Fibroblast of lung (primary cell): ENCODE results near the gene TRAPPC12. TPM values are rescaled to one million over a fixed set of nuclear protein-coding genes. Genes with fewer than 3 reads are reported as not detected.

Experiments used
- DNase-seq, 2 donors: peaks; one replicate each; pipeline versions ENCODE4 v3.0.0 to v3.0.0-alpha.2; 2010; ENCODE audit warnings: low read depth in 2 of 2
- H2AFZ ChIP-seq: 2 replicates; pipeline ENCODE4 v1.5.1; 2012; ENCODE audit warnings: low read length, control low read depth, inconsistent platforms
- H3K27ac ChIP-seq: 2 replicates; pipeline ENCODE4 v1.5.1; 2011; ENCODE audit warnings: low read length, control low read depth; ENCODE audit not compliant: insufficient read depth
- H3K27me3 ChIP-seq: 2 replicates; pipeline ENCODE4 v1.5.1; 2011; ENCODE audit warnings: mild to moderate bottlenecking, low read length; ENCODE audit not compliant: control insufficient read depth, insufficient read depth
- H3K36me3 ChIP-seq: 2 replicates; pipeline ENCODE4 v1.5.1; 2011; ENCODE audit warnings: low read length; ENCODE audit not compliant: control insufficient read depth, insufficient read depth
- H3K4me1 ChIP-seq: 2 replicates; pipeline ENCODE4 v1.5.1; 2011; ENCODE audit warnings: low read length; ENCODE audit not compliant: control insufficient read depth, insufficient read depth; ENCODE audit errors: extremely low read depth
- H3K4me2 ChIP-seq: 2 replicates; pipeline ENCODE4 v1.5.1; 2011; ENCODE audit warnings: low read length, control low read depth; ENCODE audit not compliant: insufficient read depth; ENCODE audit errors: extremely low read depth
- H3K4me3 ChIP-seq, 4 experiments: fragments of 200-600 bp in 1 of 4; sonication (generic) in 1 of 4; replicated peaks in 1 of 4; 2 replicates each; pipeline ENCODE4 v1.5.1; 2011 to 2016; ENCODE audit warnings: low read length in 4 of 4, low read depth in 3 of 4, mild to moderate bottlenecking in 3 of 4, control low read depth in 2 of 4, inconsistent platforms in 1 of 4, mixed read lengths in 1 of 4; ENCODE audit not compliant: insufficient read depth in 1 of 4; ENCODE audit errors: control extremely low read depth in 1 of 4
- H3K79me2 ChIP-seq: 2 replicates; pipeline ENCODE4 v1.5.1; 2012; ENCODE audit warnings: mild to moderate bottlenecking, low read length, inconsistent platforms; ENCODE audit not compliant: control insufficient read depth, insufficient read depth
- H3K9ac ChIP-seq: 2 replicates; pipeline ENCODE4 v1.5.1; 2011; ENCODE audit warnings: mild to moderate bottlenecking, low read length, control low read depth; ENCODE audit not compliant: insufficient read depth
- H3K9me3 ChIP-seq: 2 replicates; pipeline ENCODE4 v1.5.1; 2012; ENCODE audit warnings: low read depth, low read length; ENCODE audit not compliant: control insufficient read depth, insufficient read depth
- H4K20me1 ChIP-seq: 2 replicates; pipeline ENCODE4 v1.5.1; 2011; ENCODE audit warnings: low read length; ENCODE audit not compliant: control insufficient read depth, insufficient read depth; ENCODE audit errors: extremely low read depth
- CTCF ChIP-seq, 2 donors: IDR thresholded peaks in 1 of 2; conservative IDR thresholded peaks in 1 of 2; 1 replicate in 1 of 2; 2 replicates in 1 of 2; pipeline ENCODE4 v1.5.1; 2011 to 2012; ENCODE audit warnings: low read length in 2 of 2, control low read depth in 1 of 2, inconsistent platforms in 1 of 2, low read depth in 1 of 2, mild to moderate bottlenecking in 1 of 2
- EZH2 ChIP-seq: IDR thresholded peaks from 2 replicates; pipeline ENCODE4 v1.5.1; 2012; ENCODE audit warnings: low read length, control low read depth, mild to moderate bottlenecking; ENCODE audit errors: missing control alignments
- polyA plus RNA-seq, 2 donors: library from polyadenylated mRNA; depleted of rRNA in 1 of 2; stranded (reverse) in 1 of 2; unstranded in 1 of 2; fragments of >200 nt; gene quantifications; 2 replicates each; pipeline ENCODE4 v1.2.1, GENCODE V29; 2011 to 2012; ENCODE audit warnings: missing spikeins in 1 of 2
- total RNA-seq: library from RNA; depleted of rRNA; stranded (reverse); fragments of >200 nt; gene quantifications from 2 replicates; pipeline ENCODE4 v1.2.1, GENCODE V29; 2014

The TRAPPC12 gene
- total and polyA plus RNA-seq, 2 donors (not counting 1 experiment from before 2014, with no cell fraction given), result 33.7 to 53.2 TPM

DNA sequence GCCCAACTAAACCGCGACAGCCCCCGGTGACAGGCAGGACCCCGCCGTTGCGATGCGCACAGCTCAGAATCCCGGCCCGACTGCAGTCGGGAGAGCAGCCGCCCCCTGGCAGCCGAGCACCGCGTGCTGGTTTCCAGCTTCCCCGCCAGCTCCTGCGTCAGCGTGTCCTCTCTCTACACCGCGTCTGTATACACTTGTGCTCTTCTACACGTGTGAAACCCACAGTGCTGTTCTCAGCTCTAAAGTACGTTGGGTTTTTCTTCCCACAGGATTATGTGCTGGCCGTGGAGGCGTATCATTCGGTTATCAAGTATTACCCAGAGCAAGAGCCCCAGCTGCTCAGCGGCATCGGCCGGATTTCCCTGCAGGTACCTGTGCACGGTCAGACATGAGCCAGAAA, 85.8 kb downstream of the TRAPPC12 start:
- H3K9ac ChIP-seq, result no peak overlapping the region
- no peak overlapping the region for H3K4me2 ChIP-seq
- H3K79me2 ChIP-seq, result no peaks in the 10 kb centered on the region
- H3K27me3 ChIP-seq, result no peaks in the 10 kb centered on the region
- peaks cover 22% of the 10 kb centered on the region for H3K4me1 ChIP-seq
- TF ChIP-seq EZH2 (no peak), CTCF (conservative IDR thresholded peaks at IDR 0.05 in 1 of 2, IDR thresholded peaks at IDR 0.05 in 1 of 2; ENCODE audit: low read depth in 1 of 2, low read length in 2 of 2) (no peak)
- DNase-seq, result peak in 1 of 2 donors; percentile 54
- peak overlapping the region; percentile 47 for H3K27ac ChIP-seq
- no peak overlapping the region for H2AFZ ChIP-seq
- H3K4me3 ChIP-seq, result no peak overlapping the region
- H3K9me3 ChIP-seq, result no peaks in the 10 kb centered on the region
- H4K20me1 ChIP-seq, result no peaks in the 10 kb centered on the region
- H3K36me3 ChIP-seq, result peaks cover 26% of the 10 kb centered on the region

DNA sequence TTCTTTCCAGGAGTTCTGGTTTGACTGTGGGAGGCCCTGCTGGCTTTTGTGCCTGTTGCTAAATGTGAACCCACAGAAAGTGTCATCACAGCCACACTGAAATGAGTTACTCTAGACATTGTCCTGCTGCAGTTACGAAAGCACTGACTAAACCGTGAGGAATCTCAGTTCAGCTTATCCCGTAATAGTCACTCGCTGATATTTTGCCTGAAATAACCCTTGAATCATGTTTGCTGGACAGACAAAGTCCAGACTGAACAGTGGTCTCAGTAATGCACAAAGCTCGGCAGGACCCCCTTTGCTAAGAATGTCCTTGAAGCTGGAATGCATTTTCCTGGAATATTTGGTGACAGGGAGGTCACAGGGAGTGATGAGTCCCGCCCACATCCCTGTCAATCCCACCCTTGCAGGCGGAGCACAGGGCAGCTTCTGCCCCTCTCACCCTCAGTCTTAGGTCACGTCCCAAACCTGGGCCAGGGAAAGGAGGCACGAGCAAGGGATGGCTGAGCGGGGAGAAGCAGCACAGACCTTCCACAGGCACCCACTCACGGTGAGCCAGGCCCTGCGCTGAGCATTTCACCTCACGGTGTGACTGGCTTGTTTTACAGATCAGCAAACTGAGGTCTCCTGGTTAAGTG, 86.5 kb downstream of the TRAPPC12 start:
- no peak overlapping the region for H3K9ac ChIP-seq
- peaks cover 22% of the 10 kb centered on the region for H3K4me1 ChIP-seq
- H4K20me1 ChIP-seq, result no peaks in the 10 kb centered on the region
- DNase-seq, result peak; percentile 95 to 97
- no peaks in the 10 kb centered on the region for H3K79me2 ChIP-seq
- peak overlapping the region; percentile 48 for H3K27ac ChIP-seq
- no peak overlapping the region for H2AFZ ChIP-seq
- peaks cover 23% of the 10 kb centered on the region for H3K36me3 ChIP-seq
- peak overlapping the region in 1 of 4 experiments; percentile 4 for H3K4me3 ChIP-seq
- H3K4me2 ChIP-seq, result peak overlapping the region; percentile 39
- no peaks in the 10 kb centered on the region for H3K27me3 ChIP-seq
- TF ChIP-seq EZH2 (no peak), CTCF (conservative IDR thresholded peaks at IDR 0.05 in 1 of 2, IDR thresholded peaks at IDR 0.05 in 1 of 2; ENCODE audit: low read depth in 1 of 2, low read length in 2 of 2) (no peak)
- no peaks in the 10 kb centered on the region for H3K9me3 ChIP-seq

DNA sequence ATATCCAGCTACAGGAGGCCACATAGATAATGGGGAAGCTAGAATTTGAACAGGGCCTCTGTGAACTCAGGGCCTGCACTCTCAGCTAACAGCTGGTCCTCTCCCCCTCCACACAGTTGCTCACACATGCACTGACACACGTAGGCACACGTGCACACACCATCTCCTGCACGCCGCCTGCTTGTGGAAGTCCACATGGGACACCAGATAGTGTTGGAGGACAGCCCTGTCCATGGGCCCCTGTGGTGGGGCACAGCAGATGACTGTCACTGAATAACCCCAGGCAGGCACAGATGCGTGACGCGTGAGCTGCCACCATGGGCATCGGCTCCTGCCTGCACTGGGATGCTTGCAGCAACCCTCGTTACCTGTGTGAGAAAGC, 87.0 kb downstream of the TRAPPC12 start:
- H2AFZ ChIP-seq, result no peak overlapping the region
- H3K9me3 ChIP-seq, result no peaks in the 10 kb centered on the region
- H3K9ac ChIP-seq, result no peak overlapping the region
- no peaks in the 10 kb centered on the region for H4K20me1 ChIP-seq
- H3K4me3 ChIP-seq, result no peak overlapping the region
- no peak overlapping the region for H3K4me2 ChIP-seq
- peak overlapping the region; percentile 48 for H3K27ac ChIP-seq
- no peak for TF ChIP-seq EZH2
- TF ChIP-seq CTCF (conservative IDR thresholded peaks at IDR 0.05 in 1 of 2, IDR thresholded peaks at IDR 0.05 in 1 of 2; ENCODE audit: low read depth in 1 of 2, low read length in 2 of 2), result no peak
- peaks cover 22% of the 10 kb centered on the region for H3K4me1 ChIP-seq
- no peak for DNase-seq
- no peaks in the 10 kb centered on the region for H3K79me2 ChIP-seq
- peaks cover 23% of the 10 kb centered on the region for H3K36me3 ChIP-seq
- no peaks in the 10 kb centered on the region for H3K27me3 ChIP-seq
